Neural crest cell (in vitro differentiated cells): ENCODE data around the gene SAFB. TPM values are rescaled to one million over a fixed set of nuclear protein-coding genes. Genes with fewer than 3 reads are reported as not detected.
"Not testable (repeated sequence)": the region's sequence is repeated elsewhere in the genome, so short reads cannot be mapped to it uniquely, and the experiment has no call there.

Source experiments
- DNase-seq: peaks from one replicate; pipeline ENCODE4 v3.0.0; 2021; ENCODE audit warnings: low read depth, mixed read lengths, low spot score
- H3K27ac Mint-ChIP-seq: one replicate; pipeline ENCODE4 v1.8.0; 2021; ENCODE audit warnings: mild to moderate bottlenecking, mixed read lengths; ENCODE audit not compliant: unreplicated experiment
- H3K27me3 Mint-ChIP-seq: 2 replicates; pipeline ENCODE4 v1.8.0; 2021; ENCODE audit warnings: low read depth, mild to moderate bottlenecking, mixed read lengths
- H3K36me3 Mint-ChIP-seq: 2 replicates; pipeline ENCODE4 v1.8.0; 2021; ENCODE audit warnings: low read depth, mild to moderate bottlenecking, mixed read lengths
- H3K4me1 Mint-ChIP-seq: 2 replicates; pipeline ENCODE4 v1.8.0; 2021; ENCODE audit warnings: mixed read lengths
- H3K4me3 Mint-ChIP-seq: one replicate; pipeline ENCODE4 v1.8.0; 2021; ENCODE audit warnings: mild to moderate bottlenecking, mixed read lengths
- H3K9me3 Mint-ChIP-seq: 2 replicates; pipeline ENCODE4 v1.8.0; 2021; ENCODE audit warnings: mixed read lengths
- total RNA-seq: library from RNA; stranded (reverse); gene quantifications from 2 replicates; pipeline ENCODE4 v1.2.1, GENCODE V29; 2021
- TF ChIP-seq, protein P1 (sequence below): fragments of 200-600 bp; sonication (generic); conservative IDR thresholded peaks from 2 replicates; pipeline ENCODE4 v1.5.0; 2021; ENCODE audit warnings: antibody characterized with exemption, mild to moderate bottlenecking

Gene SAFB
- total RNA-seq, 1 donor from 2014 or later, result 176 TPM

DNA sequence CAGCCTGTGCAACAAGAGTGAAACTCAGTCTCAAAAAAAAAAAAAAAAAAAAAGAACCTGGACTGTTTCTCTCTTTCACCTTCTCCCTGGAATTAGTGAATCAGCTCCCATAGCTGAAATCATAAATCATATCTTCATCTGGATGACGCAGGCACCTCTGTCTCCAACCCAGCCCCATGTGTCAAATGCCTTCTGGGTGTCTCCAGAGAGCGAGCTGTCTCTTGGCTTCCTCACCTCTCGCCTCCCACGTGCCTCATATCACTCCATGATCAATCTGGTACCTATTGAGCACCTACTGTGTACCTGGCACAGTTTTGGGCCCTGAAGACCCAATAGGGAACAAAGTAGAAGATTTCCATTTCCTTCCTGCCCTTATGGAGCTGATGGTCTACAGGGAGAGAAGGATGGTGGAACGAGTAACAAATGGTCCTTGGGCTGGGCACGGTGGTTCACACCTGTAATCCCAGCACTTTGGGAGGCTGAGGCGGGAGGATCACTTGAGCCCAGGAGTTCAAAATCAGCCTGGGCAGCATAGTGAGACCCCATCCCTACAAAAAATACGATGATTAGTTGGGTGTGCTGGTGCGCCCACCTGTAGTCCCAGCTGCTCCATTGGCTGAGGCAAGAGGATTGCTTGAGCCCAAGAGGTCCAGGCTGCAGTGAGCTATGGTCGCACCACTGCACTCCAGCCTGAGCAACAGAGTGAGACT lies 60.4 kb downstream of the SAFB start:
- TF ChIP-seq, protein P1, sequence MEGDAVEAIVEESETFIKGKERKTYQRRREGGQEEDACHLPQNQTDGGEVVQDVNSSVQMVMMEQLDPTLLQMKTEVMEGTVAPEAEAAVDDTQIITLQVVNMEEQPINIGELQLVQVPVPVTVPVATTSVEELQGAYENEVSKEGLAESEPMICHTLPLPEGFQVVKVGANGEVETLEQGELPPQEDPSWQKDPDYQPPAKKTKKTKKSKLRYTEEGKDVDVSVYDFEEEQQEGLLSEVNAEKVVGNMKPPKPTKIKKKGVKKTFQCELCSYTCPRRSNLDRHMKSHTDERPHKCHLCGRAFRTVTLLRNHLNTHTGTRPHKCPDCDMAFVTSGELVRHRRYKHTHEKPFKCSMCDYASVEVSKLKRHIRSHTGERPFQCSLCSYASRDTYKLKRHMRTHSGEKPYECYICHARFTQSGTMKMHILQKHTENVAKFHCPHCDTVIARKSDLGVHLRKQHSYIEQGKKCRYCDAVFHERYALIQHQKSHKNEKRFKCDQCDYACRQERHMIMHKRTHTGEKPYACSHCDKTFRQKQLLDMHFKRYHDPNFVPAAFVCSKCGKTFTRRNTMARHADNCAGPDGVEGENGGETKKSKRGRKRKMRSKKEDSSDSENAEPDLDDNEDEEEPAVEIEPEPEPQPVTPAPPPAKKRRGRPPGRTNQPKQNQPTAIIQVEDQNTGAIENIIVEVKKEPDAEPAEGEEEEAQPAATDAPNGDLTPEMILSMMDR, result no peak
- H3K27me3 Mint-ChIP-seq, result peaks cover 6% of the 10 kb centered on the region
- no peak overlapping the region for H3K27ac Mint-ChIP-seq
- no peak for DNase-seq
- peaks cover 41% of the 10 kb centered on the region for H3K4me1 Mint-ChIP-seq
- peaks cover 3% of the 10 kb centered on the region for H3K9me3 Mint-ChIP-seq
- H3K4me3 Mint-ChIP-seq, result peak overlapping the region; percentile 79
- peaks cover 4% of the 10 kb centered on the region for H3K36me3 Mint-ChIP-seq

DNA sequence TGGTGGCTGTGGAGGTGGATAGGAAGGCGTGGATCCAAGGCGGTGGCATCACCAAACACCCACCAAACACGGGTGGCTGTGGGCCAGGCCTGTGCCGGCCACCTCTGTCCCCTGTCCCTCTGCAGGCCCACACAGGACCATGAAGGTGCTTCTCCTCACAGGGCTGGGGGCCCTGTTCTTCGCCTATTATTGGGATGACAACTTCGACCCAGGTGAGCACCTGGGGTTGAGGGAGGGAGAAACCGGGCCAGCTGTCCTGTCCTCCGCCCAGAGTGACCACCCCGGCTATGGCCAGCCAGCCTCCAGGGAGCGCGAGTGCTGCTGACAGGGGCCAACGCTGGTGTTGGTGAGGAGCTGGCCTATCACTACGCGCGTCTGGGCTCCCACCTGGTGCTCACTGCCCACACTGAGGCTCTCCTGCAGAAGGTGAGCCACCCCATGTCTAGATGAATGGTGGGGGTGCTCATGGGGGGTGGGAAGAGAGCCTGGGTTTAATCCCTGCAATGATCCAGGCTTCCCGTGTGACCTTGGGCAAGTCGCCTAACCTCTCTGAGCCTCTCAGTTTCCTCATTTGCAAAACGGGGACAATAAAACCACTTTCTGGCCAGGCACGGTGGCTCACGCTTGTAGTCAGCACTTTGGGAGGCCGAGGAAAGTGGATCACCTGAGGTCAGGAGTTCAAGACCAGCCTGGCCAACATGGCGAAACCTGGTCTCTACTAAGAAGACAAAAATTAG lies 62.0 kb downstream of the SAFB start:
- TF ChIP-seq, protein P1, result no peak
- Mint-ChIP-seq H3K9me3 (peaks cover 4% of the 10 kb centered on the region), H3K4me3 (peak overlapping the region; percentile 23), H3K36me3 (peaks cover 4% of the 10 kb centered on the region), H3K4me1 (peaks cover 39% of the 10 kb centered on the region), H3K27ac (no peak overlapping the region), H3K27me3 (peaks cover 11% of the 10 kb centered on the region)
- DNase-seq, result no peak

DNA sequence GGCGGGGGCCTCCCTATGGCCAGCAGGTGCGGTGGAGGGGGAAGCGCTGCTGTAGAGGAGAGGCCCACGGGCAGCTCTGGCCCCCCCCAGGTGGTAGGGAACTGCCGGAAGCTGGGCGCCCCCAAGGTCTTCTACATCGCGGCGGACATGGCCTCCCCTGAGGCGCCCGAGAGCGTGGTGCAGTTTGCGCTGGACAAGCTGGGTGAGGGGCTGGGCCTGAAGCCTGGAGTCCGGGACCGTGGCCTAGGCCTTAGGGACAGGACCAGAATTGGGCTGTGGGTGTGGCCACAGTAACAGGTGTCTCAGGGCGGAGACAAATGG lies 63.4 kb downstream of the SAFB start:
- Mint-ChIP-seq H3K36me3 (peaks cover 12% of the 10 kb centered on the region), H3K9me3 (peaks cover 2% of the 10 kb centered on the region), H3K27ac (peak overlapping the region; percentile 12), H3K4me3 (peak overlapping the region; percentile 86), H3K4me1 (peaks cover 40% of the 10 kb centered on the region), H3K27me3 (peaks cover 20% of the 10 kb centered on the region)
- TF ChIP-seq, protein P1, result no peak
- DNase-seq, result peak; percentile 33

DNA sequence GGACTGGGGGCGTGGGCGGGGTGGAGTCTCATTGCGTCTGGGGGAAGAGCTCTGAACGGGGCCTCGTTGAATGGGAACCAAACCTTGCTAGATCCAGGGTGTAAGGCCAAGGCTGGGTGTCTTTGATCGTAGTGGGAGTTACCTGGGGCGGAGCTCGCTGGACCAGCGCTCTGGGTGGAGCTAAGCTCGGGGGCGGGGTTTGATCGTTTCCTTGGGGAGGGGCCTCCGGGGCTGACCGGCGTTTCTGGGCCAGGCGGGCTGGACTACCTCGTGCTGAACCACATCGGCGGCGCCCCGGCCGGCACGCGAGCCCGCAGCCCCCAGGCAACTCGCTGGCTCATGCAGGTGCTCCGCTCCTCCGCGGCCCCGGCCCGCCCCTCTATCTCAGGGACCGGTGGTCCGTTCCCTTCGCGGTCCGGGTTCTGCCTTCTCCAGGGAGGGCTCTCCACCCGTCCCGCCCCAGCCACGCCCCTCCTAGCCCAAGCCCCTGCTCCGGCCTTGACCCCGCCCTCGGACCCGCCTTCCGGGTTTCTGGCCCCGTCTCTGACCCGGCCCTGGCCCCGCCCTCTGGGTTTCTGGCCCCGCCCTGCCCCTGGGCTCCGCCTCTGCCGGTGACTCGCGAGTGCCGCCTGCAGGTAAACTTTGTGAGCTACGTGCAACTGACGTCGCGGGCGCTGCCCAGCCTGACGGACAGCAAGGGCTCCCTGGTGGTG lies 63.9 kb downstream of the SAFB start:
- Mint-ChIP-seq H3K9me3 (peaks cover 2% of the 10 kb centered on the region), H3K4me1 (peaks cover 35% of the 10 kb centered on the region), H3K36me3 (peaks cover 12% of the 10 kb centered on the region), H3K27ac (peak overlapping the region; percentile 12), H3K4me3 (peak overlapping the region; percentile 86), H3K27me3 (peaks cover 18% of the 10 kb centered on the region)
- TF ChIP-seq, protein P1, result peak; percentile 79
- peak; percentile 100 for DNase-seq

DNA sequence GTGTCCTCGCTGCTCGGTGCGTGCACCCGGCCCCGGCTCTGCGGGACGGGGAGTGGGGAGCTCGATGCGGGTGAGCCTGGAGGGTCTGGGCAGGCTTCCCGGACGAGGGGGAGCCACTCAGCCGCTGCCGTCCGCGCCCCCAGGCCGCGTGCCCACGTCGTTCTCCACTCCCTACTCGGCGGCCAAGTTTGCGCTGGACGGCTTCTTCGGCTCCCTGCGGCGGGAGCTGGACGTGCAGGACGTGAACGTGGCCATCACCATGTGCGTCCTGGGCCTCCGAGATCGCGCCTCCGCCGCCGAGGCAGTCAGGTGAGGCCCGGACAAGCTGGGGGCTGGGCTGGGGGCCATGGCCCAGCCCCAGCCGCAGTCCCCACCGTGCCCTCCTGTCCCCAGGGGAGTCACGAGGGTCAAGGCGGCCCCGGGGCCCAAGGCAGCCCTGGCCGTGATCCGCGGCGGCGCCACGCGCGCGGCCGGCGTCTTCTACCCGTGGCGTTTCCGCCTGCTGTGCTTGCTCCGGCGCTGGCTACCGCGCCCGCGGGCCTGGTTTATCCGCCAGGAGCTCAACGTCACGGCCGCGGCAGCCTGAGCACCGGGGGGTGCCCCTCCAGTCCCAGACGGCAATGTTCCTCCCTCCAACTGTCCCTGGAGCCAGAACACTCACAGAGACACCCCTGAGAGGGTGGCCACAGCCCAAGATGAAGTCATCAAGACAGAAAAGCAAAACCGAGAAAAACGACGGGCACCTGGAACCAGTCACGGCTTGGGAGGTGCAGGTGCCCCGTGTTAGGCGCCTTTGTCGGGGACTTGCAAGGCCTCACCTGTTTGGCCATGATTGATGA lies 64.7 kb downstream of the SAFB start:
- Mint-ChIP-seq H3K4me3 (peak overlapping the region; percentile 86), H3K36me3 (peaks cover 17% of the 10 kb centered on the region), H3K4me1 (peaks cover 33% of the 10 kb centered on the region), H3K27me3 (peaks cover 18% of the 10 kb centered on the region), H3K27ac (no peak overlapping the region), H3K9me3 (peaks cover 2% of the 10 kb centered on the region)
- TF ChIP-seq, protein P1, result peak; percentile 23
- no peak for DNase-seq

DNA sequence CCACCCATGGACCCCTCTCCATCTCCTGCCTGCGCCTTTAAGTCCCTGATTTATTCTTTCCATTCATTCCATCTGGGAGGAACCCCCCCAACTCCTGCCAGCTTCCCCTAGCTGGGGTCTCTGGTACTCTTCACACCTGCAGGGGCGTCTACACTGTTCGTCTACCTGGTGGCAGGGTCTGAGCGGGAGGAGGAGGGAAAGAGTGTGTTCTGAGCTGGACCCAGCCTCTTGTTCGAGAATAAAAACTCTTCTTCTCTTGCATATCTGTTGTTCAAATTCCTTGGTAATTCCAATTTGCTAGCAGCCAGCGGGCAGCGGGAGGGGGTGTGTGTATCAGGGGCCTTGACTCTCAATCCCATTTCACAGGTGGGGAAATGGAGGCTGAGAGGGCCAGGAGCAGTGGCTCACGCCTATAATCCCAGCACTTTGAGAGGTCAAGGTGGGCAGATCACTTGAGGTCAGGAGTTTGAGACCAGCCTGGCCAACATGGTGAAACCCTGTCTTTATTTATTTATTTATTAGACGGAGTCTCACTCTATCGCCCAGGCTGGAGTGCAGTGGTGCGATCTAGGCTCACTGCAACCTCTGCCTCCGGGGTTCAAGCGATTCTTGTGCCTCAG lies 65.5 kb downstream of the SAFB start:
- peaks cover 18% of the 10 kb centered on the region for H3K27me3 Mint-ChIP-seq
- not testable (repeated sequence) for H3K27ac Mint-ChIP-seq, DNase-seq, H3K9me3 Mint-ChIP-seq
- peak overlapping the region; percentile 45 for H3K4me3 Mint-ChIP-seq
- peaks cover 16% of the 10 kb centered on the region for H3K36me3 Mint-ChIP-seq
- H3K4me1 Mint-ChIP-seq, result peaks cover 30% of the 10 kb centered on the region
